Posterior vena cava (tissue), 2 donors: ENCODE results near the gene TUBB2B. TPM values are rescaled to one million over a fixed set of nuclear protein-coding genes. Genes with fewer than 3 reads are reported as not detected.

Experiments used
- DNase-seq: peaks from one replicate; pipeline ENCODE4 v3.0.0-alpha.2; 2020; ENCODE audit warnings: low spot score
- intact Hi-C, 2 donors: fragments of 100-400 bp; cut with DNase I; formaldehyde crosslinking; loops; one replicate each; pipeline versions ENCODE4 v1.14.1 to v1.14.2; 2022 to 2023
- total RNA-seq, 2 donors: library from RNA; stranded (reverse); fragmentation: NEBNext Ultra II Directional; extraction: Animal tissue kit (Norgen Biotek cat#: 25700); gene quantifications; one replicate each; pipeline ENCODE4 v1.2.1, GENCODE V29; 2021
- donor health status: DM: yes; HTN: yes; CAD: no.
- donor health status: DM: yes; HTN: yes; CAD: no.

TUBB2B gene
- total RNA-seq, 2 donors from 2014 or later, result 3.0 to 5.7 TPM

GRCh38 chr6:3239110-3239830 lies 11.8 kb upstream of the TUBB2B start:
- no peak for DNase-seq
- intact Hi-C loops, result no loop called here

- intact Hi-C loops, result no loop called here
These were observed 10.6 kb upstream of the TUBB2B start for GRCh38 chr6:3237761-3238662.

GRCh38 chr6:3236005-3236404 lies 8.6 kb upstream of the TUBB2B start:
- no peak for DNase-seq
- intact Hi-C loops, result loop anchor here in 1 of 2 donors (1.0 kb wide), 1 partner anchor 25 kb away; no protein-coding TSS in a partner anchor

More at GRCh38 chr6:3237761-3238662, 10.6 kb upstream of the TUBB2B start:
- no peak for DNase-seq

GRCh38 chr6:3235486-3235885 lies 8.0 kb upstream of the TUBB2B start:
- intact Hi-C loops, result no loop called here
- DNase-seq, result no peak

GRCh38 chr6:3233904-3234303 lies 6.5 kb upstream of the TUBB2B start:
- intact Hi-C loops, result no loop called here
- DNase-seq, result no peak

- no peak for DNase-seq
- intact Hi-C loops, result no loop called here
These were observed 5.9 kb upstream of the TUBB2B start for GRCh38 chr6:3233321-3233720.

- no peak for DNase-seq
- intact Hi-C loops, result no loop called here
These were observed 4.8 kb upstream of the TUBB2B start for GRCh38 chr6:3232017-3232945.

- no peak for DNase-seq
- intact Hi-C loops, result no loop called here
These were observed 4.0 kb upstream of the TUBB2B start for GRCh38 chr6:3231247-3232016.

- no peak for DNase-seq
- intact Hi-C loops, result no loop called here
These were observed 3.4 kb upstream of the TUBB2B start for GRCh38 chr6:3230900-3231246.

GRCh38 chr6:3230256-3230882 lies 2.9 kb upstream of the TUBB2B start:
- intact Hi-C loops, result no loop called here
- DNase-seq, result no peak

GRCh38 chr6:3229566-3230178 lies 2.2 kb upstream of the TUBB2B start:
- intact Hi-C loops, result no loop called here
- DNase-seq, result no peak

- intact Hi-C loops, result no loop called here
- DNase-seq, result no peak
These were observed 1.5 kb upstream of the TUBB2B start for GRCh38 chr6:3228771-3229565.

- intact Hi-C loops, result no loop called here
- DNase-seq, result no peak
These were observed 706 bp upstream of the TUBB2B start for GRCh38 chr6:3228046-3228671.

GRCh38 chr6:3226481-3227362 lies 731 bp downstream of the TUBB2B start:
- intact Hi-C loops, result no loop called here
- no peak for DNase-seq

GRCh38 chr6:3226042-3226441 lies 1.4 kb downstream of the TUBB2B start:
- intact Hi-C loops, result no loop called here
- DNase-seq, result no peak

- DNase-seq, result no peak
- intact Hi-C loops, result no loop called here
These were observed 4.9 kb downstream of the TUBB2B start for GRCh38 chr6:3222506-3223038.
